WTC11 (cell line): Measurements from ENCODE around the gene NBPF1.
"Not testable (repeated sequence)": the region's sequence is repeated elsewhere in the genome, so short reads cannot be mapped to it uniquely, and the experiment has no call there.

Experiments used
- AFF4 ChIP-seq: sonication (generic); formaldehyde crosslinking; IDR thresholded peaks from 2 replicates; pipeline ENCODE4 v1.8.1; 2023; ENCODE audit warnings: mild to moderate bottlenecking, missing genetic modification reagents, borderline replicate concordance
- CREB1 ChIP-seq: sonication (generic); formaldehyde crosslinking; IDR thresholded peaks from 2 replicates; pipeline ENCODE4 v1.8.0; 2023; ENCODE audit warnings: mild to moderate bottlenecking, missing genetic modification reagents
- CTCF ChIP-seq: fragments of 200-600 bp; IDR thresholded peaks from 2 replicates; pipeline ENCODE4 v1.8.0; 2022; ENCODE audit warnings: antibody characterized with exemption
- E2F4 ChIP-seq: sonication (generic); formaldehyde crosslinking; IDR thresholded peaks from 2 replicates; pipeline ENCODE4 v1.8.1; 2022; ENCODE audit warnings: low read depth, mild to moderate bottlenecking, moderate library complexity, missing genetic modification reagents, borderline replicate concordance
- FOXJ3 ChIP-seq: sonication (generic); formaldehyde crosslinking; IDR thresholded peaks from 2 replicates; pipeline ENCODE4 v1.9.0; 2021; ENCODE audit warnings: missing genetic modification reagents, mild to moderate bottlenecking, borderline replicate concordance
- FOXP1 ChIP-seq: sonication (generic); formaldehyde crosslinking; IDR thresholded peaks from 2 replicates; pipeline ENCODE4 v1.8.0; 2022; ENCODE audit warnings: missing genetic modification reagents, mild to moderate bottlenecking, moderate library complexity, borderline replicate concordance
- GABPB1 ChIP-seq: sonication (generic); formaldehyde crosslinking; IDR thresholded peaks from 2 replicates; pipeline ENCODE4 v1.8.1; 2023; ENCODE audit warnings: mild to moderate bottlenecking, missing genetic modification reagents
- KAT7 ChIP-seq: sonication (generic); formaldehyde crosslinking; IDR thresholded peaks from 2 replicates; pipeline ENCODE4 v1.8.1; 2023; ENCODE audit warnings: missing genetic modification reagents, mild to moderate bottlenecking, borderline replicate concordance
- MXD4 ChIP-seq: fragments of 250-450 bp; sonication (Bioruptor Pico); IDR thresholded peaks from 2 replicates; pipeline ENCODE4 v1.8.0; 2021; ENCODE audit warnings: mild to moderate bottlenecking, moderate library complexity, borderline replicate concordance
- MYBL2 ChIP-seq: sonication (generic); formaldehyde crosslinking; IDR thresholded peaks from 2 replicates; pipeline ENCODE4 v1.8.1; 2023; ENCODE audit warnings: mild to moderate bottlenecking, moderate library complexity, missing genetic modification reagents
- NR1H2 ChIP-seq: sonication (generic); formaldehyde crosslinking; IDR thresholded peaks from 2 replicates; pipeline ENCODE4 v1.9.0; 2021; ENCODE audit warnings: mild to moderate bottlenecking, moderate library complexity, missing genetic modification reagents
- PRRX2 ChIP-seq: fragments of 250-450 bp; sonication (Bioruptor Pico); IDR thresholded peaks from 2 replicates; pipeline ENCODE4 v1.8.0; 2021; ENCODE audit warnings: mild to moderate bottlenecking
- USF1 ChIP-seq: sonication (generic); formaldehyde crosslinking; IDR thresholded peaks from 2 replicates; pipeline ENCODE4 v1.8.0; 2022; ENCODE audit warnings: mild to moderate bottlenecking, missing genetic modification reagents
- ZNF232 ChIP-seq: sonication (generic); formaldehyde crosslinking; IDR thresholded peaks from 2 replicates; pipeline ENCODE4 v1.8.0; 2022; ENCODE audit warnings: mild to moderate bottlenecking, missing genetic modification reagents

GRCh38 chr1:16648756-16649155 is 35.4 kb upstream of the NBPF1 start:
- not testable (repeated sequence) for TF ChIP-seq AFF4 (CRISPR knock-in tag); E2F4 (CRISPR knock-in tag); CTCF; FOXP1 (CRISPR knock-in tag); GABPB1; MYBL2 (CRISPR knock-in tag); MXD4 (CRISPR knock-in tag); USF1 (CRISPR knock-in tag); KAT7; FOXJ3 (CRISPR knock-in tag); NR1H2 (CRISPR knock-in tag); PRRX2 (CRISPR knock-in tag); ZNF232 (CRISPR knock-in tag); CREB1 (CRISPR knock-in tag)
